Measurements from ENCODE around the gene GRAMD1B.

The GRAMD1B gene

DNA sequence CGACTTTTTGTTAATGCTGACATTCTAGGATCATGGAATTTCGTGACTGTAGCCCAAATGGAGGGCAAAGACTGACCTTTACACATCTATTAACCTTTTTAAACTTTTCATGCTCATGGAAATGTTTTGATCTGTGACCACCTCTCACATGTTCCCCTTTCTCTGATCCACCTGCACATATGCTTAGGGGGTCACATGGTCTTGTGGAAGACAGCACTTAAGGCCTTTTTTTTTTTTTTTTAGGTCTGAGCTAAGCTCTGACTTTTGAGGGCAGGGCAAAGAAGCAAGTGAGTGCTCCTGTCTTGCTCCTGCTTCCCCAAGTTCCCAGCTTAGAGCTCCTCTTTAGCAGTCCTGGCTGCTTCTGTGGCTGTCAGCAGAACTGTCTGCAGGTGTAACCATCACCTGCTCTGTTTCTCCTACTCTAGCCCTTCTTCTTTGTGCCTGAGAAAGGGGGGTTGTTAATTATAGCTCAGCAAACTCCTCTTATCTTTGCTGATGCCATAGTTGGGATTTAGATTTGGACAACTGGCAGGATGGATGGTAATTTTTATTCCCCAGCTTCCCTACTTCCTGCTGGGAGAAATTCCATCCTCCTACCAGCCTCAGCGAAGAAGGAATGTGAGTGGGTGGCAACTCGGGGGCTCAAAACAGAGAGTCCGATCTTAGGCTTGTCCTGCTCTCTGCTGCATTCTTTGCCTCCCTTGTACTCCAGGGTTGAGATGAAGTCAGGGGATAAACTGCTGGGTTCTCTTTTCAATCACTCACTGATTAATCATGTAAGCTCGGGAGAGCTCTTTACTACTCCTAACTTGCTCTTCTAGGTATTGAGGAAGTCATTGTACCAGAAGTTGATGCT is 64.4 kb downstream of the GRAMD1B start:
- CTCF ChIA-PET = interaction anchor here (0.6 to 7.0 kb wide), 9 partner anchors 9 to 233 kb away, joined by 3 to 45 read pairs (median 7); no protein-coding TSS in a partner anchor
- TF ChIP-seq, protein P1, sequence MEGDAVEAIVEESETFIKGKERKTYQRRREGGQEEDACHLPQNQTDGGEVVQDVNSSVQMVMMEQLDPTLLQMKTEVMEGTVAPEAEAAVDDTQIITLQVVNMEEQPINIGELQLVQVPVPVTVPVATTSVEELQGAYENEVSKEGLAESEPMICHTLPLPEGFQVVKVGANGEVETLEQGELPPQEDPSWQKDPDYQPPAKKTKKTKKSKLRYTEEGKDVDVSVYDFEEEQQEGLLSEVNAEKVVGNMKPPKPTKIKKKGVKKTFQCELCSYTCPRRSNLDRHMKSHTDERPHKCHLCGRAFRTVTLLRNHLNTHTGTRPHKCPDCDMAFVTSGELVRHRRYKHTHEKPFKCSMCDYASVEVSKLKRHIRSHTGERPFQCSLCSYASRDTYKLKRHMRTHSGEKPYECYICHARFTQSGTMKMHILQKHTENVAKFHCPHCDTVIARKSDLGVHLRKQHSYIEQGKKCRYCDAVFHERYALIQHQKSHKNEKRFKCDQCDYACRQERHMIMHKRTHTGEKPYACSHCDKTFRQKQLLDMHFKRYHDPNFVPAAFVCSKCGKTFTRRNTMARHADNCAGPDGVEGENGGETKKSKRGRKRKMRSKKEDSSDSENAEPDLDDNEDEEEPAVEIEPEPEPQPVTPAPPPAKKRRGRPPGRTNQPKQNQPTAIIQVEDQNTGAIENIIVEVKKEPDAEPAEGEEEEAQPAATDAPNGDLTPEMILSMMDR (IDR thresholded peaks at IDR 0.05; ENCODE audit: insufficient read depth, low read length, missing control alignments) = no peak
- no peak for DNase-seq (ENCODE audit: low read depth, low spot score)
- H3K4me3 ChIP-seq (ENCODE audit: low read depth, low read length) = no peak overlapping the region
- POLR2A ChIA-PET = interaction anchor here (0.8 to 1.1 kb wide), 2 partner anchors 10 to 52 kb away, joined by 3 to 4 read pairs; no protein-coding TSS in a partner anchor

DNA sequence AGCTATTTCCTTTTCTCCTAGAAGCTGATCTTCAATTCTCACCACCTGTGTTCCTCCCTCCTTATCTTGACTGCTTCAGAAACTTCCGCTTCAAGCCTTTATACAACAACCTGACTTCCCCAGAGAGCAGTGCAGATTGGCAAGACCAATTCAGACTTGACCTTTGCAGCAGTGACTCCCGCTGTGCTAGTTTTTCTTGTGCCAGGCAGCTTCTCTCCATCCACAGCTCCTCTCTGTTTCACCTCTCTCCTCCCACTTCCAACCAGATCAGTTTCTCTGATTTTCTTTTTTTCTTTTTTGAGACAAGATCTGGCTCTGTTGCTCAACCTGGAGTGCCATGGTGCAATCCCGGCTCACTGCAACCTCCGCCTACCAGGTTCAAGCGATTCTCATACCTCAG is 74.3 kb downstream of the GRAMD1B start:
- CTCF ChIA-PET = interaction anchor here (0.5 to 4.2 kb wide), 10 partner anchors 8 to 205 kb away, joined by 3 to 28 read pairs (median 4); no protein-coding TSS in a partner anchor
- DNase-seq (ENCODE audit: low read depth, low spot score) = no peak
- TF ChIP-seq, protein P1 (IDR thresholded peaks at IDR 0.05; ENCODE audit: insufficient read depth, low read length, missing control alignments) = no peak
- POLR2A ChIA-PET = no interaction called here
- H3K4me3 ChIP-seq (ENCODE audit: low read depth, low read length) = no peak overlapping the region

DNA sequence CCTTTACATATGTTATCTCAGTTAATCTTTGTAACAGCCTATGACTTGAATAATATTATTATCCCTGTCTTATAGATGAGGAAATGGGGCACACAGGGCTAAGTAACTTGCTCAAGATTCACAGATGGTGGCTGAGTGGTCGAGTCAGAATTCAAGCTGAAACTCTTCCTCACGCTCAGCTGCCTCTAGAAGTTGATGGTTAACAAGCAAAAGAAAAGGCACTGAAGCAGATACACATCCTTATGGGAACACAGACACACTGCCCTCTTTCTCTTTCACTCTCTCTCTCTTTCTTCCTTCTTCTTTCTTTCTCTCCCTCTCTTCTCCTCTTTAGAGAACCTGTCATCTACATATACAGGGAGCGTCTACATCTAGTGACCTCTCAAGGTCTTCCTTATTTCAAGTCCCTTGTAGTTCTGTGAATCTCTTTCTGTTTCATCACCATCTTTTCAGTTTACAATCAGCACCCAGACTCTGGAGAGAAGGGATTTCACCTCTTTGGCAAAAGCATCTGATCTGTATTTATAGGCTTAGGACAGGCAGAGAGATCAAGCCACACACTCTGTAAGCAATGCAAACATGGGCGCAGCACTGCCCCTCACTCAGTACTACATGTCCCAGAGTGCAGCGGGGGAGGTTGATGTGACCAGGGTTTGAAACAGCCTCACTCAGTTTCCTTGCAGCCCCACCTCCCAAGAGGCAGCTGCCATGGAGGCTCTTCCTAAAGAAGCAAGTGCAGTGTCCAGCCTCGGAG is 75.7 kb downstream of the GRAMD1B start:
- DNase-seq (ENCODE audit: low read depth, low spot score) = no peak
- POLR2A ChIA-PET = no interaction called here
- H3K4me3 ChIP-seq (ENCODE audit: low read depth, low read length) = no peak overlapping the region
- TF ChIP-seq, protein P1 (IDR thresholded peaks at IDR 0.05; ENCODE audit: insufficient read depth, low read length, missing control alignments) = no peak
- CTCF ChIA-PET = interaction anchor here (4.2 kb wide), 1 partner anchor 71 kb away, joined by 28 read pairs; no protein-coding TSS in a partner anchor

DNA sequence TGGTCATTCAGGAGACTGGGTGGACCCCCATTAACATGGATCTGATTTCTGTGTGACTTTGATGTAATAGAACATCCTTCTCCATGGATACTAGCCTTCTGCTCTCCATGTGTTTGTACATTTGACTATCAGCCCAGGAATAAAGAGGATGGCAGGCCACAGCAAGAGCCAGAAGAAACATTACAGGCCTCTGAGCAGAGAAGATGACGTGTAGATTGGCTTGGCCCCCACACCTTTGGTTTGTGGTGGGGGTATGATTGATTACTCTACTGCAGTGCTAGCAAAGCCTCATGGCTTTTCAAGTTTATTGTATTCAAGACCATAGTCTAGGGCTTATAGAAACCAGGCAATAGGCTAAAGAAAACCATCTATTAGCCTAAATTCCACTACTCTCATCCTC is 77.0 kb downstream of the GRAMD1B start:
- ChIA-PET POLR2A (no interaction called here), CTCF (interaction anchor here (4.2 kb wide), 1 partner anchor 69 kb away, joined by 28 read pairs; no protein-coding TSS in a partner anchor)
- TF ChIP-seq, protein P1 (IDR thresholded peaks at IDR 0.05; ENCODE audit: insufficient read depth, low read length, missing control alignments) = no peak
- DNase-seq (ENCODE audit: low read depth, low spot score) = no peak
- no peak overlapping the region for H3K4me3 ChIP-seq (ENCODE audit: low read depth, low read length)

DNA sequence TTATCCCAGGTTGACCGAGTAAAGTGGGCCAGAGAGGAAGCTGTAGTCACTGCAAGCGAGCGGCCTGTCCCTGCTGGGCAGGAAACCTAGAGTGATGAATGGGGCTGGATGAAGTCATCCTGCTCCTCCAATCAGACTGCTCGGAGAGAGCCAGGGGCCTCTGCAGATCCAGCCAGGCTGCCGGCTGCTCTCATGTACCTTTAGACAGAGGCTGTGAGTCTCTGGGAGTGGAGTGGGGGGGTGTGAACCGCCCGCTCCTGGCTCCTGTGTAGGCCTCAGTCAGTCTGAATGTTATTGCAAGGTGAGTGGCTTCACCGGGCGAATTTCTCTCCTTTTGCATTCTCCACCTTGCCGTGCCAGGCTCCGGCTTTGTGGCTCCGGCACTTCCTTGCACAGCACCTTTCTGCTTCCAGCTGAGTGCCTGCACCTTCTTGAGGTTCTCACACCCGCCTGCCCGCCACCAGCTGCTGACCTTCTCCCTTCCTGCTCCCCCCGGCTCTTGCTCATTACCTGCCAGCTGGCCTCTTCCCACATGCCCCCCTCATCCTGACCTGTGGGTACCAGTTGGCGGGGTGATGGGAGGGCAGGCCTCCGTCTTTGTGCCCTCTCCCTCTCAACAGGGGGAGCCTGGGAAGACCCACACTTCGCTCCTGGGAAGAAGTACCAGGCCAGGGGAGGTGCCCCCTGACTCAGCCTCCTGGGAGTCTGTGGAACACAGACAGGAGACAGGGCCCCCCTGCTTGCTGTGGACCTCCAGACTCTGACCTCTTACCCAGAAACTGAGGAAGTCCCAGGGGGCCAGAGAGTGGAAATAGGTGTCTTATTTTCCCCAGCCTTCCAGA is 79.9 kb downstream of the GRAMD1B start:
- ChIA-PET CTCF (interaction anchor here (1.0 to 4.9 kb wide), 22 partner anchors 9 to 206 kb away, joined by 3 to 94 read pairs (median 11); no protein-coding TSS in a partner anchor), POLR2A (no interaction called here)
- peak; percentile 21 for DNase-seq (ENCODE audit: low read depth, low spot score)

More for the DNA sequence above, 79.9 kb downstream of the GRAMD1B start:
- TF ChIP-seq, protein P1 (IDR thresholded peaks at IDR 0.05; ENCODE audit: insufficient read depth, low read length, missing control alignments) = no peak
- no peak overlapping the region for H3K4me3 ChIP-seq (ENCODE audit: low read depth, low read length)

Data from AG04449 (cell line).